SK-N-SH treated with all-trans-retinoic acid at 6 μM for 48 hours (cell line): ENCODE measurements around the gene MIGA2.

ENCODE experiments used
- ATAC-seq: fragments of 200-7000 bp; cut with Tn5 transposase; 3 replicates; pipeline ENCODE4 v1.9.1; 2020; ENCODE audit warnings: mild to moderate bottlenecking, moderate library complexity
- BACH2 ChIP-seq: fragments of 250-450 bp; sonication (Bioruptor Pico); IDR thresholded peaks from 2 replicates; pipeline ENCODE4 v1.9.0; 2021; ENCODE audit warnings: mild to moderate bottlenecking, borderline replicate concordance
- CREB5 ChIP-seq: fragments of 250-450 bp; sonication (Bioruptor Pico); IDR thresholded peaks from 2 replicates; pipeline ENCODE4 v1.5.1; 2020; ENCODE audit warnings: low read depth, mild to moderate bottlenecking, moderate library complexity
- CSDC2 ChIP-seq: fragments of 250-450 bp; sonication (Bioruptor Pico); IDR thresholded peaks from 2 replicates; pipeline ENCODE4 v1.5.0; 2020; ENCODE audit warnings: mild to moderate bottlenecking, moderate library complexity
- CSRNP3 ChIP-seq: fragments of 250-450 bp; sonication (Bioruptor Pico); IDR thresholded peaks from 2 replicates; pipeline ENCODE4 v1.5.1; 2021; ENCODE audit warnings: mild to moderate bottlenecking, moderate library complexity
- ESRRG ChIP-seq: fragments of 250-450 bp; sonication (Bioruptor Pico); IDR thresholded peaks from 2 replicates; pipeline ENCODE4 v1.6.1; 2021; ENCODE audit warnings: mild to moderate bottlenecking
- GLIS3 ChIP-seq: fragments of 250-450 bp; sonication (Bioruptor Pico); IDR thresholded peaks from 2 replicates; pipeline ENCODE4 v1.5.0; 2020; ENCODE audit warnings: mild to moderate bottlenecking, moderate library complexity
- ISL1 ChIP-seq: fragments of 250-450 bp; sonication (Bioruptor Pico); IDR thresholded peaks from 2 replicates; pipeline ENCODE4 v2.1.2; 2022; ENCODE audit warnings: mild to moderate bottlenecking, moderate library complexity
- OSR1 ChIP-seq: fragments of 250-450 bp; sonication (Bioruptor Pico); IDR thresholded peaks from 2 replicates; pipeline ENCODE4 v1.8.0; 2022; ENCODE audit warnings: moderate library complexity, mild to moderate bottlenecking, inconsistent platforms
- POU6F1 ChIP-seq: fragments of 250-450 bp; sonication (Bioruptor Pico); IDR thresholded peaks from 2 replicates; pipeline ENCODE4 v1.8.0; 2021; ENCODE audit warnings: low read depth, mild to moderate bottlenecking, moderate library complexity, borderline replicate concordance
- PPARA ChIP-seq: fragments of 250-450 bp; sonication (Bioruptor Pico); IDR thresholded peaks from 2 replicates; pipeline ENCODE4 v1.5.0; 2020; ENCODE audit warnings: mild to moderate bottlenecking, borderline replicate concordance
- RARB ChIP-seq: fragments of 250-450 bp; sonication (Bioruptor Pico); IDR thresholded peaks from 2 replicates; pipeline ENCODE4 v1.8.0; 2021; ENCODE audit warnings: mild to moderate bottlenecking, moderate library complexity
- SNAI2 ChIP-seq: fragments of 250-450 bp; sonication (Bioruptor Pico); IDR thresholded peaks from 2 replicates; pipeline ENCODE4 v1.5.0; 2020; ENCODE audit warnings: mild to moderate bottlenecking, moderate library complexity
- TCF4 ChIP-seq: fragments of 250-450 bp; sonication (Bioruptor Pico); IDR thresholded peaks from 2 replicates; pipeline ENCODE4 v1.8.0; 2021; ENCODE audit warnings: mild to moderate bottlenecking, moderate library complexity, borderline replicate concordance
- TOX ChIP-seq: fragments of 250-450 bp; sonication (Bioruptor Pico); IDR thresholded peaks from 2 replicates; pipeline ENCODE4 v1.8.0; 2021; ENCODE audit warnings: mild to moderate bottlenecking, moderate library complexity, borderline replicate concordance
- ZC3H10 ChIP-seq: fragments of 250-450 bp; sonication (Bioruptor Pico); IDR thresholded peaks from 2 replicates; pipeline ENCODE4 v1.5.1; 2021; ENCODE audit warnings: mild to moderate bottlenecking, moderate library complexity
- ZFP3 ChIP-seq: fragments of 250-450 bp; sonication (Bioruptor Pico); IDR thresholded peaks from 2 replicates; pipeline ENCODE4 v1.5.0; 2020; ENCODE audit warnings: mild to moderate bottlenecking, moderate library complexity
- ZFP30 ChIP-seq: fragments of 450-650 bp; formaldehyde crosslinking; IDR thresholded peaks from 2 replicates; pipeline ENCODE4 v1.5.0; 2022; ENCODE audit warnings: mild to moderate bottlenecking, moderate library complexity
- ZNF565 ChIP-seq: fragments of 450-650 bp; formaldehyde crosslinking; conservative IDR thresholded peaks from 2 replicates; pipeline ENCODE4 v1.5.0; 2020; ENCODE audit warnings: low read depth, mild to moderate bottlenecking, moderate library complexity
- ZNF70 ChIP-seq: fragments of 450-650 bp; formaldehyde crosslinking; IDR thresholded peaks from 2 replicates; pipeline ENCODE4 v1.5.0; 2020; ENCODE audit warnings: mild to moderate bottlenecking, moderate library complexity
- ZNF8 ChIP-seq: fragments of 450-650 bp; formaldehyde crosslinking; IDR thresholded peaks from 2 replicates; pipeline ENCODE4 v1.5.0; 2020; ENCODE audit warnings: mild to moderate bottlenecking, moderate library complexity
- TF ChIP-seq, protein P1 (sequence below): fragments of 250-450 bp; sonication (Bioruptor Pico); IDR thresholded peaks from 2 replicates; pipeline ENCODE4 v1.5.0; 2020; ENCODE audit warnings: mild to moderate bottlenecking, moderate library complexity

Gene MIGA2

GRCh38 chr9:129053020-129053419, 16.6 kb downstream of the MIGA2 start:
- TF ChIP-seq BACH2: no peak
- TF ChIP-seq GLIS3 (CRISPR knock-in tag): no peak
- TF ChIP-seq ESRRG (CRISPR knock-in tag): no peak
- TF ChIP-seq ZNF70 (CRISPR knock-in tag): no peak
- no peak for TF ChIP-seq TOX (CRISPR knock-in tag)
- TF ChIP-seq OSR1: no peak
- TF ChIP-seq ZC3H10 (CRISPR knock-in tag): no peak
- no peak for TF ChIP-seq ZNF565 (CRISPR knock-in tag)
- TF ChIP-seq SNAI2 (CRISPR knock-in tag): no peak
- no peak for TF ChIP-seq RARB
- TF ChIP-seq ZFP30: no peak
- TF ChIP-seq CSDC2 (CRISPR knock-in tag): no peak
- TF ChIP-seq CREB5 (CRISPR knock-in tag): no peak
- no peak for TF ChIP-seq CSRNP3 (CRISPR knock-in tag)
- no peak for TF ChIP-seq ZFP3
- TF ChIP-seq PPARA: no peak
- TF ChIP-seq POU6F1 (CRISPR knock-in tag): no peak
- no peak for TF ChIP-seq TCF4 (CRISPR knock-in tag)
- TF ChIP-seq ZNF8 (CRISPR knock-in tag): no peak
- no peak for ATAC-seq

DNA sequence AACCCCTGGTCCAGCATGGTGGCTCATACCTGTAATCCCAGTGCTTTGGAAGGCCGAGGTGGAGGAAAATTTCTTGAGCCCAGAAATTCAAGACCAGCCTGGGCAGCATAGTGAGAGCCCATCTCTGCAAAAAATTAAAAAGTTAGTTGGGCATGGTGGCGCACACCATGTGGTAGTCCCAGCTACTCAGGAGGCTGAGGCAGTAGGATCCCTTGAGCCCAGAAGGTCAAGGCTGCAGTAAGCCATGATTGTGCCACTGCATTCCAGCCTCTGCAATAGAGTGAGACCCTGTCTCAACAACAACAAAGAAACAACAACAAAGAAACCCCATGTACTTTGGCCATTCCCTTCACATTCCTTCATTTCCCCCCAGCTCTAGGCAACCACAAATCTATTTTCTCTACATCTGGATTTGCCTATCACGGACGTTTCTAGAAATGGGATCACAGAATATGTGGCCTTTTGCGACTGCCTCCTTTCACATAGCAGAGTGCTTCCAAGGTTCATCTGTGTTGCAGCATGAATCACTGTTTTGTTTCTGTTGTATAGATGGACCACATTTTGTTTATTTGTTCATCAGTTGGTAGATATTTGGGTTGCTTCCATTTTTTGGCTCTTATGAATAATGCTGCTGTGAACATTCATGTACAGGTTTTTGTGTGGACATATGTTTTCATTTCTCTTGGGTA, 17.9 kb downstream of the MIGA2 start:
- ATAC-seq: no peak
- TF ChIP-seq ZC3H10 (CRISPR knock-in tag): no peak
- no peak for TF ChIP-seq TOX (CRISPR knock-in tag)
- TF ChIP-seq, protein P1, sequence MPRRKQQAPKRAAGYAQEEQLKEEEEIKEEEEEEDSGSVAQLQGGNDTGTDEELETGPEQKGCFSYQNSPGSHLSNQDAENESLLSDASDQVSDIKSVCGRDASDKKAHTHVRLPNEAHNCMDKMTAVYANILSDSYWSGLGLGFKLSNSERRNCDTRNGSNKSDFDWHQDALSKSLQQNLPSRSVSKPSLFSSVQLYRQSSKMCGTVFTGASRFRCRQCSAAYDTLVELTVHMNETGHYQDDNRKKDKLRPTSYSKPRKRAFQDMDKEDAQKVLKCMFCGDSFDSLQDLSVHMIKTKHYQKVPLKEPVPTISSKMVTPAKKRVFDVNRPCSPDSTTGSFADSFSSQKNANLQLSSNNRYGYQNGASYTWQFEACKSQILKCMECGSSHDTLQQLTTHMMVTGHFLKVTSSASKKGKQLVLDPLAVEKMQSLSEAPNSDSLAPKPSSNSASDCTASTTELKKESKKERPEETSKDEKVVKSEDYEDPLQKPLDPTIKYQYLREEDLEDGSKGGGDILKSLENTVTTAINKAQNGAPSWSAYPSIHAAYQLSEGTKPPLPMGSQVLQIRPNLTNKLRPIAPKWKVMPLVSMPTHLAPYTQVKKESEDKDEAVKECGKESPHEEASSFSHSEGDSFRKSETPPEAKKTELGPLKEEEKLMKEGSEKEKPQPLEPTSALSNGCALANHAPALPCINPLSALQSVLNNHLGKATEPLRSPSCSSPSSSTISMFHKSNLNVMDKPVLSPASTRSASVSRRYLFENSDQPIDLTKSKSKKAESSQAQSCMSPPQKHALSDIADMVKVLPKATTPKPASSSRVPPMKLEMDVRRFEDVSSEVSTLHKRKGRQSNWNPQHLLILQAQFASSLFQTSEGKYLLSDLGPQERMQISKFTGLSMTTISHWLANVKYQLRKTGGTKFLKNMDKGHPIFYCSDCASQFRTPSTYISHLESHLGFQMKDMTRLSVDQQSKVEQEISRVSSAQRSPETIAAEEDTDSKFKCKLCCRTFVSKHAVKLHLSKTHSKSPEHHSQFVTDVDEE: no peak
- TF ChIP-seq SNAI2 (CRISPR knock-in tag): no peak
- no peak for TF ChIP-seq ZNF8 (CRISPR knock-in tag)
- no peak for TF ChIP-seq CSDC2 (CRISPR knock-in tag)
- TF ChIP-seq GLIS3 (CRISPR knock-in tag): no peak
- no peak for TF ChIP-seq BACH2
- TF ChIP-seq RARB: no peak
- no peak for TF ChIP-seq ISL1 (CRISPR knock-in tag)
- TF ChIP-seq ESRRG (CRISPR knock-in tag): no peak

DNA sequence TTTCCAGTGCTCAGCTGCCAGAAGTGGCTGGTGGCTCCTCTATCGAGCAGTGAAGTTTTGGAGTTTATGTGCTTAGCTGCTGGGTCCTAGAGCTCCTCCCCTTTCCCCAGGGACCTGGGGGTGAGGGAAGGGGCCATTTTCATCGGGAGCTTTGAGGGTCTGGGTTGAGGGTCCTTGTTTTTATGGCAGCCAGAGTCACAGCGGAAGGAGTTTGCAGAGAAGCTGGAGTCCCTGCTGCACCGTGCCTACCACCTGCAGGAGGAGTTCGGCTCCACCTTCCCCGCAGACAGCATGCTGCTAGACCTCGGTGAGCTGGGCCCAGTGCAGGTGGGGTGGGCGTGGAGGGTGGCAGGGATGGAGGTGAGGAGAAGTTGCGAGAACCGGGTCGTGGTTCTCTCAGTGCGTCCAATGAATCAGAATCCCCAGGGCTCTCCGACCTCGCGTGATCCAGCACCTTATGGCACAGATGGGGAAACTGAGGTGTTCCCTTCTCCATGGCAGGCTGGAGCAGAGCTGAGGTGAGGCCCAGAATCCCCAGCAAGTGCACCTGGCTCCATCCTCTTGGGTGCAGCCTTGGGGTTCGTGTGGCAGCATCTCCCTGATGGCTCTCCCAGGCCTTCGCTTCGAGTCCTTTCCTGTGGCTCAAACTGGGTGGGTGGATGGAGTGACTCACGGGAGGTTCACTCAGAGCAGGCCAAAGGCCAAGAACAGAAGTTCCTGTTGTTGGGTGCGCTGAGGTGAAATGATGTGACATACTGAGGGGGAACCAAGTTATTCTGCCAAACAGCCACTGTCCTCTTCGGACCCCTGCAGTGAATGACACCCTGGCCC, 22.8 kb downstream of the MIGA2 start:
- ATAC-seq: no peak
- TF ChIP-seq ESRRG (CRISPR knock-in tag): no peak
- TF ChIP-seq RARB: no peak
- no peak for TF ChIP-seq TOX (CRISPR knock-in tag)
- TF ChIP-seq, protein P1: no peak
- no peak for TF ChIP-seq PPARA
- TF ChIP-seq CREB5 (CRISPR knock-in tag): no peak
- no peak for TF ChIP-seq SNAI2 (CRISPR knock-in tag)
- TF ChIP-seq CSRNP3 (CRISPR knock-in tag): no peak
